ENCODE results near the gene UNCX.

UNCX gene

DNA sequence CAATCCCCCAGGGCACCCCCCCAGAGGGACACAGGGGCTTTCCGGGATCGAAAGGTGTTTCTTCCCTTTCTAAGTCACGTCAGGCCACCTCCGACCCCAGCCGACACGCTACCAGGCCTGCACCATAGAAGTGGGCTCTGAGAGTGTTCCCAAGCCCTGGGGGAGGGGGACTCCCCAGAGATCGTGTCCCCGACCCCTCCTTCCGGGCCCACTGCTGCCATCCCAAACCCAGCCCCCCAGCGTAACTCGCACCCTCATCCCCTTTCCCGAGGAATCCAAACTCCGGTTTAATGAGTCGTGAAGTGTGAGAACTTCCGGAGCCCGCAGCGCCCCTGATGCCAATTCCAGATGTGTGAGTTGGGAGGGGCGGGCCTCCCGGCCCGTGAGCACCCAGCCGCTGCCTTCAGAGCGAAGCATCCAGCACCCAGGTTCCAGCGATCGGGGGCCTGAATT lies 11.3 kb downstream of the UNCX start:
- no peak for DNase-seq (ENCODE audit: low read depth)

DNA sequence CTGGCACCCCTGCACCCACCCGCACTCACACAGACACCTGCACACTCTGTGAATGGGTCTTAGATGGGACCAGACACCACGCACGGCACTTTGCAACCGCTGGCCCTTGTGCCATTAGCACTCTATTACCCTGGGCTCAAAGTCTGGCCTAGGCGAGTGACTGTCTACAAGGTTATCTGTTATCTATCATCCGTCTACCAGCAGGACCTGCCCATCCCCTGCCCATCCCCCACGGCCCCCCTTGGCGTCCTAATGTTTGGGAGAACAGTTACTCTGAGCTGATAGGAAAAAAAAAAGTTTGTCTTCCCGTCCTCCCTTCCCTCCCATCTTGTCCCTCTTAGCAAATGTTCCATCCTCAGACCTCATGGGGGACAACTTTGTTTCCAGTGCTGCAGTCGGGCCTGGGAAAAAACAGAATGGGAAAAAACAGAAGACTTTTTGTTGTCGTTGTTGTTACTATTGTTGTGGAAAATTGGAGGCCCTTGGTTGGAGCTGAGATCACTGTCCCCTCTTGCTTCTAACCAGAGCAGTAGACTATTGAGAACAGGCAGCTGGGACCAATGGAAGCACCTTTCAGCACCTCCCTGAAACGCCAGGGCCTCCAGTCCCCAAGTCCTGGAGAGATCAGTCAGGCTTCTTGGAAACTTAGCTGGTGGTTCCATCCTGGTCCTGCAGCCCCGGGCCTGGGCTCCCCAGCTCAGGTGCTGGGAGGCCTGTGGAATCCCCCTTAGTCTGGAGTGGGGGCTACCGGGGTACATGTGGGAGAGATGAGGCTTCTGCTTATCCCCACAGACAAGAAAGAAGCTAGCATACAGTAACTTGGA lies 12.2 kb downstream of the UNCX start:
- no peak for DNase-seq (ENCODE audit: low read depth)

DNA sequence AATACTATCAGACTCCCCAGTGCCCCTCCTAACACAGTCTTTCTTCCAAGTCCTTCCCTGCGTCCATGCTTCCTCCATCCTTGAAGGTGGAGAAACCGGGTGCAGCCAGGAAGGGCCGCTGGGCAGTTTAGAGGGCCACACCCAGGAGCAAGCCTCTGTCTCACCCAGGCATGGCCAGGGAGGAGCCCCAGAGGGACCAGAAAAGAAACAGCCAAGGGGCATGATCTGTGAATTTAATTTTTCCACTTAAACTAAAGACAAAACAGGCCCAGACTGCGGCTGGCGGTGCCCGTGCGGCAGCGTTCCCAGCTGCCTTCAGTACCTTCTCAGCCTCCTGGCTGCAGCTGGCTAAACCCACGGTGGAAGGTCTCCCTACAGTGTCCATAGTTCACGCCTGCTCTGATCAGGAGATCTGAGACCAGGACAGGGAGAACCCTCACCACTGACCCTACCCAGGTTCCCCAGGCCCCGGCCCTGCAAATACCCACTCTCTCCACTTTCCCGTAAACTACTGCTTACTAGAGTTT lies 12.9 kb downstream of the UNCX start:
- no peak for DNase-seq (ENCODE audit: low read depth)

DNA sequence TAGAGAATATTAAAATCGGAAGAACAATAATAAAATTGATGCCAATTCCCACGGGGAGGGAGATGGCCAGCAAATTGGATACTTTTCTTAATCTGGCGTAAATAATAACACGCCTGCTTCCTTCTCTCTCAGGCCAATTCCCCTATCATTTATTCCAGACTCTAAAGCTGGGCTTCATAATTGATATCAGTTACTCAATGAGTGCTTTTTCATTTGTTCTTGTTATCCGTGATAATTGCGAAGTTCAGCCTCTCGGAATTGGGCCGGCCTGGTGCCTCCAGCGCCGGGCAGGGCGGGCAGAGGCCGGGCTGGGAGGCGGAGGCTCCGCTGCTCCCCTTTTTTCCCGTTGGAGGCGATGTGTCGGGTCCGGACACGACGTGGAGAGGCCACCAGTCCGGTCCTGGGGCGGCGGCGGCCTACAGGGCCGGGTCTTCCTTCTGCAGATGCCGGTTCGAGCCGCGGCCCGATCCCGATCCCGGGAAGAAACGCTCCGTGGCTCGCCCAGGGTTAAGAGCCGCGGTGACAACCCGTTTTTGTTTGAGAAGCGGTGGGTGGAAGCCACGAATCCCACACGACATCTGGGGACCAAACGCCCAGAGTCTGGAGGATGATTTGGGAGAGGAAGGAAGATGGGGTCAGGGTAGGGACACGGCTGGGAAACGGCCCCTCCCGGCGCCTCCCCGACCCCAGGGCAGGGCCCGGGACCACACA lies 13.6 kb downstream of the UNCX start:
- no peak for DNase-seq (ENCODE audit: low read depth)

DNA sequence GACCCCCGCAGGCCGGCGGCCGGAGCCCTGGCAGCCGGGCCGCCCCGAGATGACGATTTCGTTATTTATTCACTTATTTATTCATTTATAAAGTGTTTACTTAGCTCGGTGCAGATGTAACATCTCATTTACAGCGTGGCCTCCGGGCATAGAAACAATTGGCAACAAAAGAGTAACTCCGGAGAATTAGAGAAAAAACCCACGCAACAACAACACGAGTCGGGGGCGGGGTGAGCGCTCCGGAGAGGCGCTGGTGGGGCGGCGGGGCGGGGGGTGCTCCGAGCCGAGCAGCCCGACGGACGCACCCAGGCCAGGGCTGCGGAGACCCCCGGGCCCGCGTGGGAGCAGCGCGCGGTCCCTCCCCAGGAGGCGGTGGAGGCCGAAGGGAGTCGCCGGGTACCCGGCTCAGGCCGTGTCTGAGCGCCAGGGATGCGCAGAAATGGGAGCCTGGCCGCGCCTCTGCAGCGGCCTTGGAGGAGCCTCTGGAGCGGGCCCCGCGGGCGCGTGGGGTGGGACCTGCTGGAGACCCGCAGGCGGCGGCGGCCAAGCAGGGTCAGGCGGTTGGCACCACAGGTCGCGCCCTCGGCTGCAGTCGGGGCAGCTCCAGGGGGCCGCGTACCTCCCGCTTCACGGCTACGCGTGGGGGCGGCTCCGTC lies 14.3 kb downstream of the UNCX start:
- DNase-seq (ENCODE audit: low read depth), result no peak

DNA sequence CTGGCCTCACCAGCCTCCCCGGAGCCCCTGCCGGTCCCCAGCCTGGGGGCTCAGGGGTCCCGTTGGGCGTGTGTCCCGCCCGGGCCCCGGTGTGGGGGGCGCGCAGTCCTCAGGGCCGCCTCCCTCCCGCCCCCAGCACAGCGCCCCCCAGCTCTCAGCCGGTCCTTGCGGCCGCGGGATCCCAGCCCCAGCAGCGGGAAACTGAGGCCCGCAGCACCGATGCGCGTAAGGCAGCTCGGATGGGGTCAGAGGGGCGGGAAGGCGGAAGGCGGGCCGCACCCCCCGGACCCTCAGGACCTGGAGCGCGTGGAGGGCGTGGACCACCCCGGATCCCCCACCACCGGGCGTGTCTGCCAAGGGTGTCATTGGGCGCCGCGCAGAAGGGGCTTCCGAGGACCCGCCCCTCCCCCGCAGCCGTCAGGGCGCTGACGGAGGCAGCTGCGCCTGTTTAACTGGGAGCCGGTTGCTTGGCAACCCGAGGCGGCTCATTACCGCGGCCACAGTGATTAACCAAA lies 14.9 kb downstream of the UNCX start:
- DNase-seq (ENCODE audit: low read depth), result no peak

DNA sequence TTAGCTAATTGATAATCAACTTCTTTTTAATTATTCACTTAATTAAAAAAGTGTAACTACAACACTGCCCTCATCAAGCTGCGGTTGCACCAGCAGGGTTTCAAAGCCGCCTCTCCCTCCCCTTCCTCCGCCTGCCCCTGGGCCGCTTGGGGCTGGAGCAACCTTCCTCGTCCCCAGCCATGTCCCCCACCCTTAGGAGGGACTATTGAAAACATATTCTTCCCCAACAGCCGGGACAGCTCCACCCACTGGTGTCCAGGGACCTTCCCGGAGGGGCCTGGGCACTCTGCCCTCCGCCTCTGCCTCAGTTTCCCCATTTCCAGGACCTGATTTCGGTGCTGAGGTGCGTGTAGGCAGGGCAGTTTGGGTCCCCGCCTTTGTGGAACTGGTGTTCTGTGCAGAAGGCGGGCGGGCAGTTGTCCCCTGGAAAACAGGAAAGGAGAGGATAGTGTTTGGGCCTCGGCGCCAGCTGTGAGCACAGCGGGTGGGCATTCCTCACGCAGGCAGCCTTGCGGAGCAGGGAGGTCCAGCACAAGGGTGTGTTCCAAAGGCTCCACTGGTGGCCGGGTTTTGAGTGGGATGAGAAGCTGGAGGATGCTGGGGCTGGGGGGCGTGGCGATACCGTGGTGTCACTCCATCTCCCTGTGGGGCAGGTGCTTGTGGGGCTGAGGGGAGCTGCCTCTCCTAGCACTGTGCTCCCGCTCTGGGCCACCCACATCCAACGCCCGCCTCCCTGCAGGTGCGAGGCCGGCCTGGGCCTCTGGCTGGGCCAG lies 15.7 kb downstream of the UNCX start:
- DNase-seq (ENCODE audit: low read depth), result no peak

DNA sequence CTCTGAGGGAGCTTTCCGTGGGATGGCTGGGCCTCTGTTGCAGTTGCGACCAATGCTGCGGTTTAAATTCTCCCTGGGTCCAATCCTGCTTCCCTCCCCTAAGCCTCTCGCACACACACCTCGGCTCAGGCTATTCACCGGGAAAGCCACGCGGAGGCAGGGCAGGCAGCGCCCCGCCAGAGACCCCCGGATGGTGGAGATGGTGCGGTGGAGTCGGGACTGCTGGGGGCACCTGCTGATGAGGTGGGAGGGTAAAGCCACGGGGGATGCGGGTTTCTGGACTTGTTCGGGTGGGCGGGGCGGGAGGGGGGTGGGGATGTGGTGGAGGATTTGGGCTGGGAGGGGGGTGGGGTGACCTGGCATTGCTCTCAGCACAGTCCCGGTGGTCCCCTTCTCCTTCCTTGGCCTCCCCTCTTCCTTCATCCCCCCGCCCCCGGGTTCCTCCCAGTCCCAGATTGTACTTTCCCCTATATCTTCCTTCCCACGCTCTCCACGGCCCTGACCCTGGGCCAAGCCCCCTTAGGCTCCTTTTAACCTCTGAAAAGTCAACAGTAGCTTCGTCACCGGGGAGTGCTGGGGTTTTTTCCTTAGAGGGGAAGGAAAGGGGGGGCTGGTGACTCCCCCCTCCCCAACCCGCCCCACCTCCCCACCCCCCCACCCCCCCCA lies 16.4 kb downstream of the UNCX start:
- no peak for DNase-seq (ENCODE audit: low read depth)

DNA sequence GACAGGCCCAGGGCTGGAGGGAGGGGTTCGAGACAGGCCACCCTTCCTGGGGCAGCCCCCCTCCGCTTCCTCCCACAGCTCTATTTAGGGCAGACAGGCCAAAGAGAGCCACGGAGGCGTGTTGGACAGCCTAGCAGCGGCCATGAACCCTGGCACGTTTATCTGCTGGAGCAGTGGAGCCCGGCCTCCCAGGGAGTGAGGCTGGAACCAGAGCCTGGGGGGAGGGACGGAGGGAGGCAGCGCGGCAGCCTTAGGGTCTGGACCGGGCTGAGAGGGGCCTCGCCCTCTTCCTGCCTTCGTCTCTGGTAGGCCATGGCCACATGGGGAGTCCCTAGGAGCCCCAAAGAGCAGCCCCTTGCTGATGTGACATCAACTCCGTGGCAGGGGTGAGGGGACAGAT lies 17.1 kb downstream of the UNCX start:
- no peak for DNase-seq (ENCODE audit: low read depth)

DNA sequence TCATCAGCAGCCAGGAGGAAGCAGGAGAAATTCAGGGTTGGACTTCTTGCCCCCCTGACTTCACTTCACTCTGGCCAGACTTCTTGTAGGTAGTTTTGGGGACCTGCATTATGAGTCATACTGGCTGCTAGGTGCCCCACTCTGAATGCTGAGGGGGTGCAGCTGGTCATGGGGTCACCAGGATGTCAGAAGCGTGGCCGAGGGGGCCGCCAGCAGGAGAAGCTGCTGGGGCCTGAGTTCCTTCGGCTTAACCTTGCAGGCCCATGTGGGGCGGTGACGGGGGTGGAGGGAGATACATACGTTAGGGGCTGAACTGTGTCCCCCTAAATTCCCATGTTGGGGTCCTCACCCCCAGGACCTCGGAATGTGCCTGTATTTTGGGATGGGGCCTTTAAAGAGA lies 18.2 kb downstream of the UNCX start:
- no peak for DNase-seq (ENCODE audit: low read depth)

DNA sequence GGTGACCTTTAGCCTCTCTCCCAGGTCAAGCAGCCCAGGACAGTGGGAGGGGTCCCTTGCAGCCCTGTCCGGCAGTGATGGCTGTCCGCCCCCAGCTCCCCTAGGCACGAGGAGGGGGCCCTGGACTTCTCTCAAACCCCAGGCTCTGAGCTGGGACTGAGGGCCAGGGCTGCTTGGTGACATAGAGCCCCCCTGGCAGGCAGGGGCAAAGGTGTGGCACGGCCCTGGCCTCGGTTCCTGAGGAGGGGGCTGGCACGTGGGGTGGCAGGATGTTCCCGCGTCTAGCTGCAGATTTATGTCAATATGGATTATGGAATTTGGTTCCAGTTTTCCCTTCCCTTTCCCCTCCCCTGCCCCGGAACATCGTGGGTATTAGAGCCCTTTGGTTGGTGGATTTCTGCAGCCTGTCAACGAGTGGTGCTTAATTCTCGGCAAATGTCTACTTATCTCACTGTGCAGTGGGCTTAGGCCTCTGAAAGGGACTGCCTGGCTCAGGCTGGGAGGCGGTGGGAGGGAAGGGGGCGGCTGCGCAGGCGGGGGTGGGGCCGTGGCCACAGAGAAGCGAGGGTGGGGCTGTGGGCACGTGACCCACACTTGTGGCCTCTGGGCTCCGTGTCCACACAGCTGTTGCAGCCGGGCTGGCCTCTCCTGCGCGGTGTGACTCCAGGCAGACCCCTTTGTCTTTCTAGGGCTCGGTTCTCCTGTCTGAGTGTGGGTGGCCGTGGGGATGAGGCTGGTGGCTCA lies 19.3 kb downstream of the UNCX start:
- DNase-seq (ENCODE audit: low read depth), result no peak

DNA sequence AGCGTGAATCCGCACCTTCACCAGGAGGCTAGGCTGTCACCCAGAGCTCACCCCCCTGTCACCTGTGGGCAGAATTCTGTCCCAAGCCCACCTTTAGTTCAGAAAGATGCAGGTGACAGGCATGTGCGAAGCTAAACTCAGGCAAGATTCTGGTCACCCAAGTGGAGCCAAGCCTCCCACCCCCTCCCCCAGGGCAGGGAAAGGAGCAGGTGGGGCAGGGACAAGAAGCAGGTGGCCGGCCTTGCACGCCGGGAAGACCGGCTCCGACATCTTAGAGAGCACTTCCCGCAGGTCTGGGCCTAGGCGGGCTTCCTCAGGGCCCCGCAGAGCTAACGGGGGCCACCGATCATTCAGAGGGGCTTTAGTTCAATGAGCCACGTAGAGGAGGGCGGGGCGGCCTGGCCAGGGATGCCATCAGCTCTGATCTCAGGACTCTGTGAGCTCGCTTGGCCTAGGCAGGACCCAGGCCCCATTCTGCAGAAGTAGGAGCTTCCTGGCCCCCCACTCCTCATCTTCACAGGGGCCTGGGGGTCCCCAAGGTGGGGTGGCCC lies 19.9 kb downstream of the UNCX start:
- DNase-seq (ENCODE audit: low read depth), result no peak

DNA sequence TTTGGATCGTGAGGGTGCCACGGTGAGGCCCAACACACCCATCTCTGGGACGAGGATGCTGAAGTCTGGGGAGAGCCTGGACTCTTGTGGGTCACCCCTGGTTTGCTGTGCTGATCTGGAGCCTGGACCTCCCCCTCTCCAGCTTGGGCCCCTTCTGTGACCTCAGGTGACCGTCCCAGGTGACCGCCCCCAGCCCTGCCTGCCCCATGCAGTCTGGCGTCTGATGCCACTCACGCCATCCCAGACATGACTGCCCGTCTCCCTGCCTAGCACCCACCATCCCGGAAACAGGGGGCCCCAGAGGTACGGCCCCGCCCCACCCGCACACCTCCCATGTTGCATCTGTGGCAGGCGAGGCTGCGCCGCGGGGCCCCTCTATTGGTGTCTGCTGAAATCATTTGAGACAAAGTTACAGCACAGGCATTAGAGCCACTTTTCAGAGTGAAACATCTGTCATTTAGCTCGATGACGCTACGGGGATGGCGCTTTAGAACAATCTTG lies 21.1 kb downstream of the UNCX start:
- DNase-seq (ENCODE audit: low read depth), result no peak

DNA sequence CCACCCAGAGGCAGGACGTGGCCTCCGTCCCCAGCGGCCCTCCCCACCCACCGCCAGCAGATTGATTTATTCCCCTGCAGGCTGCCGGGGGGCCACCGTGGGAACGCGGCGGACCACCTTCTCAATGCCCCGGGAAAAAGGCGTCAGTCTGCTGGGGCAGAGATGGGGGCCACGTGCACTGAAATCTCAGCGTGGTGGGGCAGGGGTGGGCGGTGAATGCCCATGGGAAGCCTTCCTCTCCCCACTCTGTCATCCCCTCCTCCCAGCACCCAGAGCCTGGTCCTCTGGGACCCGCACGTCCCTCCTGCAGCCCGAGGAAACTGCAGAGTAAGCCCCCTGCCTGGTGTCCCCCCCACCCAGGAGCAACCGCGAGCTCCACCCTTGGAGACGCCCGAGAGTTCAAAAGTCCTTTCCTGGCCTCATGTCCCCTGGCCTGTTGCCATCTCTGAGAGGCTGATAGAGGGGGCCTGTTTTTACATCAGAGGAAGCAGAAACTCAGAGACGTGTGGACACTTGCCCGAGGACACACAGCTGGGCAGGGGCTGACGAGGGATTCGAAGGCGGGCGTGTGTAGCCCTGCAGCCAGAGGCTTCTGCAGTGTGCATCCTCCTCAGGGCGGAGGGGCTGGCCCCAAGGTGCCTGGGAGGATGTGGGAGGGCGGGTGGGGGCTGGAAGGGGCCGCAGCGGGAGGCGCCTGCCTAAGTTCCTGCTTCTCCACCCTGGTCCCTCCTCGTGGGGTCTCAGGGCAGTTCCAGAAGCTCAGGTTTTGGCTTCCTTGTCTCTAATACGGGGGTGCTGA lies 21.8 kb downstream of the UNCX start:
- no peak for DNase-seq (ENCODE audit: low read depth)

DNA sequence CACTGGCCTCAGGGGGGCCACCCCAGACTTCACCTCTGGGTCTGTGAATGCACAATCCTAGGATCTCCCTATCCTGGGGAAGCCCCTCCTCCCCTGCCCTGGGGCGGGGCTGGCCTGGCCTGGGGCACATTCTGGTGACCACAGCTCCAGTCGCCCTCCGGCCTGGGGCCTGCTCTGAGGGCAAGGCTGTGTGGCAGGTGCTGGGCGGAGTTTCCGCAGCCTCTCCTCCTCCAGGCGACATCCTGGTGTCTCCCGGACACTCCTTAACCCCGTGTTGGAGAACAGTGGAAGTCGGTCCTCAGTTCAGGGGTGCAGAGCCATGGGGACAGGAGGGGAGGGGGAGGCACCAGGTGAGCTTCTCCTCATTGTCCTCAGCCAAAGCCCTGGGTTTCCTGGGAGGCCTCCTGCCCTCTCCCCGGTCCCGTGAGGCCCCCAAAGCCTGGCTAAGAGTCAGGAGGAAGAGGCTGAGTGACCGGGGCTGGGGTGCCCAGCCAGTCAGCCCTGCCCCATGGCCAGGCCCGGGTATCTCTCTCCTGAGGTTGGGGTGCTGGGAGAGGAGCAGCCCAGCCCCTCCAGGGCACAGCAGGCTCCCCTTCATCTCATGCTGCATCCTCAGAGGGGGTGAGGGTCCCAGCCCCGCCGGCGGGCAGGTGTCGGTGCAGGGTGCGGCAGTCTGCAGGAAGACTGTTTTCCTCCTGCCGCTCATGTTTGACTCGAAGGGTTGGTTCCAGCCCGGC lies 22.6 kb downstream of the UNCX start:
- no peak for DNase-seq (ENCODE audit: low read depth)

DNA sequence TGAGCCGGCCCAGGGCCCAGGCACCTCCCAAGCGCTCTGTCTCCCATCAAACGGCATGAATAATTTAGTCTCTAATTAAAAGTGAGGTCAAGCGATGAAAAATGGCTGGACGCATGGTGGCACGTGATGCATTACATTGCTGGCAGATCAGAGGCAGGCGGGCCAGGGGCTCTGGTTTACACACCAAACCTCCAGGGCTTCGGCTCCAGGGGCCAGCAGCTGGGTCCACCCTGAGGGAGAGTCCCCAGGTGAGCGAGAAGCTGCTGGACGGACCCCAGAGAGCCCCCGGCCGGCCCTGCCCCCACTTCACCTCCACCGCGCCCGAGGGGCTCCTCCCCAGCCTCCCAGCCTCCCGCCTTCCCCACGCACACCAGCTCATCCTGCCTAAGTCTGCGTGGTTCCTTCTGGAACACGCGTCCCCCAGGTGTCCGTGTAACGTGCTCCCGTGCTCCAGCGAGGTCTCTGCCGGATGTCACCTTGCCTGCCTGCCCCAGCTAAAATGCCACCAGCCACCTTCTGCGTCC lies 23.2 kb downstream of the UNCX start:
- DNase-seq (ENCODE audit: low read depth), result no peak

DNA sequence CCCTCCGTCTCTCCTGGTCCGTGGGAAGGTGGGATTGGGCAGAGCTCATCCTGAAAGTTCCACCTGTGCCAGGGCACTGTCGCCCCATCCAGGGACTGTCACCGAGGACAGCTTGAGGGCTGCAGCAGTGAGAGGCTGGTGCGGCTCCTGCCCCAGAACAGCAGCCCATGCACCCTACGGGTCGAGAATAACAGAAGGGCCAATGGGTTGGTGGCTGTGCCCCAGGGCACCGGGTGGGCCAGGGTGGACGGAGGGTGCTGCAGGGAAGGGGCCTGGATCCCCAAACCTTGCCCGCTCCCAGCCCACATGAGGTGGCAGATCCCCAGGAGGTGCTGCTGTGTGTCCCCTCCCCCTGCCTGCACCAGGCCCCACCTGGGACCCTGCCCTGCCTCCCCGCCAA lies 23.9 kb downstream of the UNCX start:
- DNase-seq (ENCODE audit: low read depth), result no peak

DNA sequence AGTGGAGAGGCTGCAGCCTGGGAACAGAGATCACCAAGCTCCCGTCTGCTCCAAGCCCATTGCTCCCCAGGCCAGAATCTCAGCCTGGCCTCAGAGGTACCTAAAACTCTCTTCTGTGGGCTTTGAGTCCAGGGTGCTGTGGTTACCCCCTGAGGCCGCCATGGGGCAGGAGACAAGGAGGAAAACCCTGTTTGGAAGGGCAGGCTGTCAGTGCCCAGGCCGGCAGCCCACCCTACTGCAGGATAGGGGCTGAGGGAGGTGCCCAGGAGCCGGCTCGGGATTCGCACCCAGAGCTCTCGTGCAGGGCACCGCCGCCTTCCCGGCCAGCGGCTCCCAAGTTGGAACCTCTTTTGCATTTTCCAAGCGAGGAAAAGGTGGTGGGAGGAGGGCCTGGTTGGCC lies 24.5 kb downstream of the UNCX start:
- DNase-seq (ENCODE audit: low read depth), result no peak
